Vagina (tissue), 2 donors: ENCODE measurements around the gene RAP1GDS1. TPM values are rescaled to one million over a fixed set of nuclear protein-coding genes. Genes with fewer than 3 reads are reported as not detected.
"Not testable (repeated sequence)": the region's sequence is repeated elsewhere in the genome, so short reads cannot be mapped to it uniquely, and the experiment has no call there.

Experiments
- DNase-seq, 2 donors: peaks; one replicate each; pipeline ENCODE4 v3.0.0-alpha.2; 2017; ENCODE audit errors: extremely low spot score in 2 of 2
- H3K27ac ChIP-seq: fragments of 200-600 bp; sonication (generic); one replicate; pipeline ENCODE4 v1.5.1; 2019
- H3K27me3 ChIP-seq: fragments of 200-600 bp; sonication (generic); one replicate; pipeline ENCODE4 v1.5.1; 2019
- H3K36me3 ChIP-seq, 2 donors: fragments of 200-600 bp; sonication (generic); one replicate each; pipeline ENCODE4 v1.5.1; 2017 to 2019
- H3K4me1 ChIP-seq: fragments of 200-600 bp; sonication (generic); one replicate; pipeline ENCODE4 v1.5.1; 2019
- H3K4me3 ChIP-seq, 2 donors: fragments of 200-600 bp; sonication (generic); 1 replicate in 1 of 2; 2 replicates in 1 of 2; pipeline ENCODE4 v1.5.1; 2016 to 2019
- H3K9me3 ChIP-seq: fragments of 200-600 bp; sonication (generic); one replicate; pipeline ENCODE4 v1.5.1; 2019
- POLR2A ChIP-seq, 2 donors: fragments of 450-650 bp; IDR thresholded peaks; one replicate each; pipeline ENCODE4 v1.6.1; 2017; ENCODE audit warnings: antibody characterized with exemption in 2 of 2, mild to moderate bottlenecking in 2 of 2, moderate library complexity in 2 of 2
- POLR2AphosphoS5 ChIP-seq, 2 donors: sonication (generic); formaldehyde crosslinking; IDR thresholded peaks; one replicate each; pipeline ENCODE4 v1.9.0; 2017; ENCODE audit warnings: antibody characterized with exemption in 2 of 2, mild to moderate bottlenecking in 2 of 2, low read depth in 1 of 2; ENCODE audit not compliant: insufficient read depth in 1 of 2
- intact Hi-C: fragments of 100-400 bp; cut with DNase I; formaldehyde crosslinking; loops from one replicate; pipeline ENCODE4 v1.15.1; 2023
- total RNA-seq: library from RNA; depleted of rRNA; stranded (reverse); fragments of >200 nt; gene quantifications from one replicate; pipeline ENCODE4 v1.2.3, GENCODE V29; 2016
- TF ChIP-seq, protein P1 (sequence below), 3 experiments: fragments of 450-650 bp in 2 of 3; fragments of 200-600 bp in 1 of 3; sonication (generic) in 1 of 3; IDR thresholded peaks; one replicate each; pipeline ENCODE4 v1.5.1; 2017 to 2019; ENCODE audit warnings: antibody characterized with exemption in 3 of 3, mild to moderate bottlenecking in 2 of 3, moderate library complexity in 2 of 3

The RAP1GDS1 gene
- total RNA-seq, 1 donor from 2014 or later: 16.0 TPM

DNA sequence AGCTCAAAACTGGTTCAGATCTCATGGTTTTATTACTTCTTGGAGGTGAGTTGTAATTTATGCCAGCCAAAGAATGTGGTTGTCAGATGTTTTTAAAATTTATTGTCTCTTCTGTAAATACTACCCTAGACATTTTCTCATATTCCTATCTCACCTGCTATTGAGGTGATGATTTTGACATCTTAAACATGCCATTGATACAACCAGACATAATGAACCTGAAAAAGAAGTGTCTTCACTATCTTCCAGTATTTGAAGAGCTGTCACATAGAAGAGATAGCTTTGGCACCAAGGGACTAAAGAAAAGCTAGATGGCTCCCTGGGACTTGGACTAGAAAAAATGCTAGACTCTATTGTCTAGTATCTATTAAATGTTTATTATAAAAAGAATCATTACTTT lies 155.7 kb downstream of the RAP1GDS1 start:
- no peaks in the 10 kb centered on the region for H3K9me3 ChIP-seq
- H3K4me3 ChIP-seq: no peak overlapping the region
- H3K36me3 ChIP-seq: peaks cover 0 to 18% of the 10 kb centered on the region in 2 donors
- no peak for TF ChIP-seq POLR2AphosphoS5 (IDR thresholded peaks at IDR 0.05; ENCODE audit: insufficient read depth in 1 of 2, low read depth in 1 of 2)
- no peak for TF ChIP-seq POLR2A (IDR thresholded peaks at IDR 0.05)
- TF ChIP-seq, protein P1, sequence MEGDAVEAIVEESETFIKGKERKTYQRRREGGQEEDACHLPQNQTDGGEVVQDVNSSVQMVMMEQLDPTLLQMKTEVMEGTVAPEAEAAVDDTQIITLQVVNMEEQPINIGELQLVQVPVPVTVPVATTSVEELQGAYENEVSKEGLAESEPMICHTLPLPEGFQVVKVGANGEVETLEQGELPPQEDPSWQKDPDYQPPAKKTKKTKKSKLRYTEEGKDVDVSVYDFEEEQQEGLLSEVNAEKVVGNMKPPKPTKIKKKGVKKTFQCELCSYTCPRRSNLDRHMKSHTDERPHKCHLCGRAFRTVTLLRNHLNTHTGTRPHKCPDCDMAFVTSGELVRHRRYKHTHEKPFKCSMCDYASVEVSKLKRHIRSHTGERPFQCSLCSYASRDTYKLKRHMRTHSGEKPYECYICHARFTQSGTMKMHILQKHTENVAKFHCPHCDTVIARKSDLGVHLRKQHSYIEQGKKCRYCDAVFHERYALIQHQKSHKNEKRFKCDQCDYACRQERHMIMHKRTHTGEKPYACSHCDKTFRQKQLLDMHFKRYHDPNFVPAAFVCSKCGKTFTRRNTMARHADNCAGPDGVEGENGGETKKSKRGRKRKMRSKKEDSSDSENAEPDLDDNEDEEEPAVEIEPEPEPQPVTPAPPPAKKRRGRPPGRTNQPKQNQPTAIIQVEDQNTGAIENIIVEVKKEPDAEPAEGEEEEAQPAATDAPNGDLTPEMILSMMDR (IDR thresholded peaks at IDR 0.05): no peak
- intact Hi-C loops: no loop called here
- DNase-seq: no peak
- no peaks in the 10 kb centered on the region for H3K27me3 ChIP-seq
- no peak overlapping the region for H3K27ac ChIP-seq
- H3K4me1 ChIP-seq: no peaks in the 10 kb centered on the region

- intact Hi-C loops, H3K27ac ChIP-seq, H3K27me3 ChIP-seq, H3K9me3 ChIP-seq, DNase-seq, H3K4me3 ChIP-seq, H3K4me1 ChIP-seq: not testable (repeated sequence)
- H3K36me3 ChIP-seq: peaks cover 0 to 25% of the 10 kb centered on the region in 2 donors
These were observed 159.0 kb downstream of the RAP1GDS1 start for GRCh38 chr4:98420151-98420550.

DNA sequence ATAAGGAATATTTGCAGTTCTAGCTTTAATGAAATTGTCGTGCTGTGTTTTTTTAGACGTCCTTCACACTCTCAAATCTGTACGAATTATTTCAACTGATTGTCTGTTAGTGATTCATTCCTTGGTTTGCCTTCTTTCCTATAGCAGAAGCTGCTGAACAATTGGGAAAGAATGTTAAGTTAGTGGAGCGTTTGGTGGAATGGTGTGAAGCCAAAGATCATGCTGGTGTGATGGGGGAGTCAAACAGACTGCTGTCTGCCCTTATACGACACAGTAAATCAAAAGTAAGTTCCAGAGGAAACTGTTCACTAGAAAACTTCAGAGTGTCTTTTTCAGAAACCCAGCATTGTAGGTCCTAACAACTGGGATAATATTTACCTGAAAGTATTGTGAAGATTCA lies 159.9 kb downstream of the RAP1GDS1 start:
- Histone ChIP-seq H3K4me3 (no peak overlapping the region), H3K9me3 (no peaks in the 10 kb centered on the region), H3K27ac (no peak overlapping the region), H3K4me1 (no peaks in the 10 kb centered on the region), H3K27me3 (no peaks in the 10 kb centered on the region), H3K36me3 (peaks cover 0 to 25% of the 10 kb centered on the region in 2 donors)
- TF ChIP-seq, protein P1 (IDR thresholded peaks at IDR 0.05): no peak
- TF ChIP-seq POLR2A (IDR thresholded peaks at IDR 0.05) (no peak), POLR2AphosphoS5 (IDR thresholded peaks at IDR 0.05; ENCODE audit: insufficient read depth in 1 of 2, low read depth in 1 of 2) (no peak)
- intact Hi-C loops: no loop called here
- DNase-seq: no peak

DNA sequence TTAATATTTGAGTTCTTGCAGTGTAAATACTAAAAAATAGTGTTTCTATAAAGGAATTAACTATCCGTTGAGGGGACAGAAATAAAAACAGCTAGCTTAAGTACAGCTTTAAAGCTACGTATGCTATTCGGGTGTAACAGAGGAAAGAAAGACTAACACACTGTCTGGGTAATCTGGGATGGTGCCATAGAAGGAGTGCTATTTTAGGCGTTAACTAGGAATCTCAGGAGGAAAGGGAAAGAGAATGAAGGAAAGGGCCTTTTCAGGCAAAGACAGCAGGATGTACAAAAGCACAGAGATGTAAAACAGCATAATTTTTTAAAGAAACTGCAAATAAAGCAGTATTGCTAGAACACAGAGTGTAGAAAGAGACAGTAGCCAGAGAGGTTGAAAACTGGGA lies 161.8 kb downstream of the RAP1GDS1 start:
- no peaks in the 10 kb centered on the region for H3K27me3 ChIP-seq
- H3K4me3 ChIP-seq: no peak overlapping the region
- no peaks in the 10 kb centered on the region for H3K9me3 ChIP-seq
- TF ChIP-seq, protein P1 (IDR thresholded peaks at IDR 0.05): no peak
- no peak for DNase-seq
- intact Hi-C loops: no loop called here
- peaks cover 0 to 18% of the 10 kb centered on the region in 2 donors for H3K36me3 ChIP-seq
- H3K4me1 ChIP-seq: no peaks in the 10 kb centered on the region
- no peak overlapping the region for H3K27ac ChIP-seq

- Histone ChIP-seq H3K4me3 (no peak overlapping the region), H3K27ac (no peak overlapping the region), H3K4me1 (no peaks in the 10 kb centered on the region), H3K27me3 (no peaks in the 10 kb centered on the region), H3K36me3 (no peaks in the 10 kb centered on the region), H3K9me3 (no peaks in the 10 kb centered on the region)
- DNase-seq: no peak
- TF ChIP-seq, protein P1 (IDR thresholded peaks at IDR 0.05): no peak
- TF ChIP-seq POLR2AphosphoS5 (IDR thresholded peaks at IDR 0.05; ENCODE audit: insufficient read depth in 1 of 2, low read depth in 1 of 2): peak in 1 of 2 donors; percentile 30
- TF ChIP-seq POLR2A (IDR thresholded peaks at IDR 0.05): no peak
- intact Hi-C loops: no loop called here
These were observed 169.7 kb downstream of the RAP1GDS1 start for GRCh38 chr4:98430708-98431403.
